IMR-90 (cell line): ENCODE measurements around the gene DBN1.

Experiments used
- CEBPB ChIP-seq: IDR thresholded peaks from 2 replicates; pipeline ENCODE4 v1.6.1; 2012; ENCODE audit warnings: low read depth, low read length, improper control_type of control experiment
- MAFK ChIP-seq: IDR thresholded peaks from 2 replicates; pipeline ENCODE4 v1.6.1; 2012; ENCODE audit warnings: low read depth, low read length, improper control_type of control experiment
- MAZ ChIP-seq: IDR thresholded peaks from 2 replicates; pipeline ENCODE4 v1.6.1; 2012; ENCODE audit warnings: low read depth, mild to moderate bottlenecking, low read length, improper control_type of control experiment, moderate library complexity, borderline replicate concordance
- POLR2A ChIP-seq: IDR thresholded peaks from 2 replicates; pipeline ENCODE4 v1.6.1; 2012; ENCODE audit warnings: mild to moderate bottlenecking, low read depth, low read length
- RAD21 ChIP-seq: IDR thresholded peaks from 2 replicates; pipeline ENCODE4 v1.6.1; 2012; ENCODE audit warnings: low read length, improper control_type of control experiment
- TF ChIP-seq, protein P1 (sequence below): conservative IDR thresholded peaks from 2 replicates; pipeline ENCODE4 v1.5.1; 2012; ENCODE audit warnings: mild to moderate bottlenecking, low read depth, low read length, improper control_type of control experiment

DNA sequence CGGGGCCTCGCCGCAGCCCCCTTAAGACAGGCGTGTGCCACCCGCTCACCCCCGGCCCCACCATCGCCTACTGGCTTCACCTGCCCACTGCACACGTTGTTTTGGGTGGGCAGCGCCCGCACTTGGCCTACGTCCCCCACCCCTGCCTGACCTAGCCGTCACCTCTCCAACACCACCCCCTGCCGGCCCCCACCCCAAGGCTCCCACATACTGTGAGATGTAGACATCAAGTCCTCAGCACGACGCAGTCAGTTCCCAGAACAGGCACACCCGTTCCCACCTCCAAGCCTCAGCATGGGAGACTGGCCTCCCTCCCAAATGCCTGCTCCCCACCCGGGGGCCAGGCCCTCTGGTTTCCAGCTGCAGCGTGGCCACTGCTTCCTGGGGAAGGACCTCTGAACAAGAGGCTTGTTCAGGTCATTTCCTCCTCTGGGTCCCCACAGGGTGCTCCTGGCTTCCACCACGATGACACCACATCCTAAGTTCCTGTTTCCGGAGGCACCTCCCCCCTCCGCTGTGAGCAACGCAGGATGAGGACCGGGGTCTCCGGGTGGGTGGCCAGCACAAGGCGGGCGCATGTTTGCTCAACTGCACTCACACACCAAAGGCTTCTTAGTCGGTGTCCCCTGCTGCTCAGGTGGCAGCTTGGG, 11.3 kb downstream of the DBN1 start:
- TF ChIP-seq RAD21 (no peak), POLR2A (no peak), MAZ (no peak), CEBPB (no peak), MAFK (no peak)
- TF ChIP-seq, protein P1, sequence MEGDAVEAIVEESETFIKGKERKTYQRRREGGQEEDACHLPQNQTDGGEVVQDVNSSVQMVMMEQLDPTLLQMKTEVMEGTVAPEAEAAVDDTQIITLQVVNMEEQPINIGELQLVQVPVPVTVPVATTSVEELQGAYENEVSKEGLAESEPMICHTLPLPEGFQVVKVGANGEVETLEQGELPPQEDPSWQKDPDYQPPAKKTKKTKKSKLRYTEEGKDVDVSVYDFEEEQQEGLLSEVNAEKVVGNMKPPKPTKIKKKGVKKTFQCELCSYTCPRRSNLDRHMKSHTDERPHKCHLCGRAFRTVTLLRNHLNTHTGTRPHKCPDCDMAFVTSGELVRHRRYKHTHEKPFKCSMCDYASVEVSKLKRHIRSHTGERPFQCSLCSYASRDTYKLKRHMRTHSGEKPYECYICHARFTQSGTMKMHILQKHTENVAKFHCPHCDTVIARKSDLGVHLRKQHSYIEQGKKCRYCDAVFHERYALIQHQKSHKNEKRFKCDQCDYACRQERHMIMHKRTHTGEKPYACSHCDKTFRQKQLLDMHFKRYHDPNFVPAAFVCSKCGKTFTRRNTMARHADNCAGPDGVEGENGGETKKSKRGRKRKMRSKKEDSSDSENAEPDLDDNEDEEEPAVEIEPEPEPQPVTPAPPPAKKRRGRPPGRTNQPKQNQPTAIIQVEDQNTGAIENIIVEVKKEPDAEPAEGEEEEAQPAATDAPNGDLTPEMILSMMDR, result no peak
